ENCODE results near the gene FBXO2. TPM values are rescaled to one million over a fixed set of nuclear protein-coding genes. Genes with fewer than 3 reads are reported as not detected.

The FBXO2 gene
- total RNA-seq, 4 donors from 2014 or later, result 8.2 to 16.7 (median 13.5) TPM

GRCh38 chr1:11647333-11647732 lies 6.9 kb downstream of the FBXO2 start:
- 88% methylated on average over 7 of the region's 7 CpGs for WGBS
- Histone ChIP-seq H3K9me3 (no peaks in the 10 kb centered on the region), H3K4me3 (no peak overlapping the region), H3K27me3 (peaks cover 10% of the 10 kb centered on the region), H3K27ac (no peak overlapping the region), H3K4me1 (peaks cover 14% of the 10 kb centered on the region), H3K36me3 (no peaks in the 10 kb centered on the region)
- DNase-seq (ENCODE audit: low spot score in 2 of 2), result no peak
- TF ChIP-seq POLR2A (IDR thresholded peaks at IDR 0.05) (no peak), EP300 (IDR thresholded peaks at IDR 0.05) (no peak), POLR2AphosphoS5 (IDR thresholded peaks at IDR 0.05) (no peak)
- TF ChIP-seq, protein P1, sequence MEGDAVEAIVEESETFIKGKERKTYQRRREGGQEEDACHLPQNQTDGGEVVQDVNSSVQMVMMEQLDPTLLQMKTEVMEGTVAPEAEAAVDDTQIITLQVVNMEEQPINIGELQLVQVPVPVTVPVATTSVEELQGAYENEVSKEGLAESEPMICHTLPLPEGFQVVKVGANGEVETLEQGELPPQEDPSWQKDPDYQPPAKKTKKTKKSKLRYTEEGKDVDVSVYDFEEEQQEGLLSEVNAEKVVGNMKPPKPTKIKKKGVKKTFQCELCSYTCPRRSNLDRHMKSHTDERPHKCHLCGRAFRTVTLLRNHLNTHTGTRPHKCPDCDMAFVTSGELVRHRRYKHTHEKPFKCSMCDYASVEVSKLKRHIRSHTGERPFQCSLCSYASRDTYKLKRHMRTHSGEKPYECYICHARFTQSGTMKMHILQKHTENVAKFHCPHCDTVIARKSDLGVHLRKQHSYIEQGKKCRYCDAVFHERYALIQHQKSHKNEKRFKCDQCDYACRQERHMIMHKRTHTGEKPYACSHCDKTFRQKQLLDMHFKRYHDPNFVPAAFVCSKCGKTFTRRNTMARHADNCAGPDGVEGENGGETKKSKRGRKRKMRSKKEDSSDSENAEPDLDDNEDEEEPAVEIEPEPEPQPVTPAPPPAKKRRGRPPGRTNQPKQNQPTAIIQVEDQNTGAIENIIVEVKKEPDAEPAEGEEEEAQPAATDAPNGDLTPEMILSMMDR (IDR thresholded peaks at IDR 0.05), result no peak

GRCh38 chr1:11646317-11646716 lies 7.9 kb downstream of the FBXO2 start:
- 82% methylated on average over 9 of the region's 9 CpGs for WGBS

GRCh38 chr1:11645670-11646265 lies 8.5 kb downstream of the FBXO2 start:
- H3K27ac ChIP-seq, result no peak overlapping the region
- no peak for DNase-seq (ENCODE audit: low spot score in 2 of 2)
- peaks cover 17% of the 10 kb centered on the region for H3K27me3 ChIP-seq
- TF ChIP-seq POLR2A (IDR thresholded peaks at IDR 0.05) (no peak), EP300 (IDR thresholded peaks at IDR 0.05) (no peak)
- TF ChIP-seq, protein P1 (IDR thresholded peaks at IDR 0.05), result peak; percentile 25 to 69
- no peaks in the 10 kb centered on the region for H3K9me3 ChIP-seq
- 34% methylated on average over 8 of the region's 8 CpGs for WGBS
- no peak overlapping the region for H3K4me3 ChIP-seq
- no peaks in the 10 kb centered on the region for H3K36me3 ChIP-seq
- H3K4me1 ChIP-seq, result peaks cover 14% of the 10 kb centered on the region

More at GRCh38 chr1:11646317-11646716, 7.9 kb downstream of the FBXO2 start:
- Histone ChIP-seq H3K4me1 (peaks cover 14% of the 10 kb centered on the region), H3K36me3 (no peaks in the 10 kb centered on the region), H3K27me3 (peaks cover 15% of the 10 kb centered on the region), H3K27ac (no peak overlapping the region), H3K4me3 (no peak overlapping the region), H3K9me3 (no peaks in the 10 kb centered on the region)
- DNase-seq (ENCODE audit: low spot score in 2 of 2), result no peak
- TF ChIP-seq POLR2A (IDR thresholded peaks at IDR 0.05), result no peak
- TF ChIP-seq, protein P1 (IDR thresholded peaks at IDR 0.05), result no peak
- no peak for TF ChIP-seq POLR2AphosphoS5 (IDR thresholded peaks at IDR 0.05)
- TF ChIP-seq EP300 (IDR thresholded peaks at IDR 0.05), result no peak

DNA sequence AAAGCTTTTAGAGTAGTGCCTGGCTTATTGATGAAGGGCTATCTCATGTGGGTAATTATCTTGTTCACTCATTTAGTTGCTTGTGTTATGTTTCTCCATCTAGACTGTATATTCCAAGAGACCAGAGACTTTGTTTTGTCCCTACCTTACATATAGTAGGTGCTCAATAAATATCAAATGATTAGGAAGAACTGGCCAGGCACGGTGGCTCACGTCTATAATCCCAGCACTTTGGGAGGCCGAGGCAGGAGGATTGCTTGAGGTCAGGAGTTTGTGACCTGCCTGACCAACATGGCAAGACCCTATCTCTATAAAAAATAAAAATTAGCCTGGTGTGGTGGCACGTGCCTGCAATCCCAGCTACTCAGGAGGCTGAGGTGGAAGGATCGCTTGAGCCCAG lies 9.0 kb downstream of the FBXO2 start:
- Histone ChIP-seq H3K27me3 (peaks cover 17% of the 10 kb centered on the region), H3K27ac (no peak overlapping the region), H3K36me3 (no peaks in the 10 kb centered on the region), H3K9me3 (no peaks in the 10 kb centered on the region), H3K4me1 (peaks cover 14% of the 10 kb centered on the region), H3K4me3 (no peak overlapping the region)
- 91% methylated on average over 5 of the region's 5 CpGs for WGBS
- no peak for DNase-seq (ENCODE audit: low spot score in 2 of 2)
- TF ChIP-seq EP300 (IDR thresholded peaks at IDR 0.05) (no peak), POLR2AphosphoS5 (IDR thresholded peaks at IDR 0.05) (no peak), POLR2A (IDR thresholded peaks at IDR 0.05) (no peak)
- TF ChIP-seq, protein P1 (IDR thresholded peaks at IDR 0.05), result no peak

- Histone ChIP-seq H3K27me3 (peaks cover 18% of the 10 kb centered on the region), H3K4me1 (peaks cover 3% of the 10 kb centered on the region), H3K9me3 (no peaks in the 10 kb centered on the region), H3K27ac (no peak overlapping the region), H3K4me3 (no peak overlapping the region), H3K36me3 (no peaks in the 10 kb centered on the region)
- no peak for DNase-seq (ENCODE audit: low spot score in 2 of 2)
- TF ChIP-seq, protein P1 (IDR thresholded peaks at IDR 0.05), result no peak
- TF ChIP-seq EP300 (IDR thresholded peaks at IDR 0.05), result no peak
- no peak for TF ChIP-seq POLR2AphosphoS5 (IDR thresholded peaks at IDR 0.05)
- no peak for TF ChIP-seq POLR2A (IDR thresholded peaks at IDR 0.05)
- 43% methylated on average over 5 of the region's 5 CpGs for WGBS
These were observed 10.4 kb downstream of the FBXO2 start for GRCh38 chr1:11643782-11644181.

Measured in suprapubic skin (tissue), 4 donors.